Panc1 (cell line): ENCODE data around the gene PFDN4. TPM values are rescaled to one million over a fixed set of nuclear protein-coding genes. Genes with fewer than 3 reads are reported as not detected.
"Not testable (repeated sequence)": the region's sequence is repeated elsewhere in the genome, so short reads cannot be mapped to it uniquely, and the experiment has no call there.

Source experiments
- ATAC-seq: fragments of 200-7000 bp; cut with Tn5 transposase; 2 replicates; pipeline ENCODE4 v1.9.1; 2020; ENCODE audit warnings: mild to moderate bottlenecking, moderate library complexity
- BruUV-seq: library from RNA; stranded (reverse); fragments of 400-500 nt; replicated peaks from 2 replicates; lab custom pipeline; 2021; lab: Mats Ljungman, UMichigan
- CTCF ChIA-PET: fragments of 300-600 bp; sonication (Branson Sonifier 250); formaldehyde crosslinking; loops from one replicate; lab custom pipeline; 2022; ENCODE audit warnings: antibody characterized with exemption; lab: Charles Lee
- POLR2A ChIA-PET: fragments of 300-600 bp; sonication (Branson Sonifier 250); formaldehyde crosslinking; loops from one replicate; lab custom pipeline; 2022; ENCODE audit warnings: antibody characterized with exemption; lab: Charles Lee
- DNase-seq: peaks from one replicate; pipeline ENCODE4 v3.0.0-alpha.2; 2010; ENCODE audit warnings: low read depth, low spot score
- H3K27ac ChIP-seq: 2 replicates; pipeline ENCODE4 v1.5.1; 2011; ENCODE audit warnings: mild to moderate bottlenecking, low read length, inconsistent platforms
- H3K27me3 ChIP-seq: fragments of 200-500 bp; sonication (Bioruptor generic); 2 replicates; pipeline ENCODE4 v1.6.0; 2014; ENCODE audit warnings: low read length, inconsistent platforms; ENCODE audit not compliant: control insufficient read depth, insufficient read depth
- H3K36me3 ChIP-seq: fragments of 200-500 bp; sonication (Bioruptor generic); 2 replicates; pipeline ENCODE4 v1.5.1; 2014; ENCODE audit warnings: inconsistent platforms, mild to moderate bottlenecking, low read length, moderate library complexity; ENCODE audit not compliant: control insufficient read depth, insufficient read depth
- H3K4me1 ChIP-seq: 2 replicates; pipeline ENCODE4 v1.5.1; 2011; ENCODE audit warnings: inconsistent platforms, mild to moderate bottlenecking, low read length, moderate library complexity; ENCODE audit not compliant: control insufficient read depth, insufficient read depth
- H3K4me3 ChIP-seq, 2 experiments: 2 replicates each; pipeline ENCODE4 v1.5.1; 2011 to 2012; ENCODE audit warnings: low read depth in 2 of 2, low read length in 2 of 2, mild to moderate bottlenecking in 2 of 2, inconsistent platforms in 1 of 2, moderate library complexity in 1 of 2
- H3K9me3 ChIP-seq: fragments of 200-500 bp; sonication (Bioruptor generic); 2 replicates; pipeline ENCODE4 v1.5.1; 2014; ENCODE audit warnings: low read depth, mild to moderate bottlenecking, inconsistent platforms, low read length, moderate library complexity; ENCODE audit not compliant: control insufficient read depth, insufficient read depth
- CTCF ChIP-seq: fragments of 450-650 bp; IDR thresholded peaks from 2 replicates; pipeline ENCODE4 v1.5.1; 2017; ENCODE audit warnings: mild to moderate bottlenecking
- POLR2AphosphoS5 ChIP-seq: IDR thresholded peaks from 2 replicates; pipeline ENCODE4 v1.6.1; 2012; ENCODE audit warnings: mild to moderate bottlenecking, low read depth, low read length, moderate library complexity
- SIN3A ChIP-seq: IDR thresholded peaks from 2 replicates; pipeline ENCODE4 v1.6.1; 2012; ENCODE audit warnings: low read depth, mild to moderate bottlenecking, low read length, moderate library complexity, borderline replicate concordance; ENCODE audit not compliant: insufficient read depth
- TCF7L2 ChIP-seq: IDR thresholded peaks from 2 replicates; pipeline ENCODE4 v1.6.1; 2011; ENCODE audit warnings: mild to moderate bottlenecking, low read depth, low read length, inconsistent platforms
- in situ Hi-C: cut with HindIII; loops from 2 replicates; pipeline ENCODE4 v1.10.0; 2016; ENCODE audit warnings: low sequenced_read_pairs, low pct_unique_long_range_greater_than_20kb
- intact Hi-C: fragments of 100-400 bp; cut with micrococcal nuclease; formaldehyde crosslinking; loops from one replicate; pipeline ENCODE4 v1.10.0; 2022; ENCODE audit not compliant: unreplicated experiment
- total RNA-seq: library from RNA; stranded (reverse); gene quantifications from one replicate; pipeline ENCODE4 v1.2.1, GENCODE V29; 2021; ENCODE audit not compliant: unreplicated experiment
- TF ChIP-seq, protein P1 (sequence below), 2 experiments: IDR thresholded peaks; 2 replicates each; pipeline ENCODE4 v1.6.1; 2011 to 2012; ENCODE audit warnings: low read depth in 2 of 2, control low read depth in 1 of 2, low read length in 1 of 2, mild to moderate bottlenecking in 1 of 2, moderate library complexity in 1 of 2; ENCODE audit not compliant: insufficient read depth in 1 of 2

PFDN4 gene
- total RNA-seq, 1 experiment from 2014 or later, result 48.2 TPM

GRCh38 chr20:54262671-54263070 lies 54.8 kb downstream of the PFDN4 start:
- CTCF ChIA-PET, result no interaction called here
- Histone ChIP-seq H3K4me3 (no peak overlapping the region), H3K36me3 (no peaks in the 10 kb centered on the region), H3K4me1 (no peaks in the 10 kb centered on the region), H3K9me3 (no peaks in the 10 kb centered on the region), H3K27me3 (no peaks in the 10 kb centered on the region; the same call in 1 of the 2 replicates), H3K27ac (no peak overlapping the region)
- POLR2A ChIA-PET, result no interaction called here
- ATAC-seq (no peak), DNase-seq (no peak)
- TF ChIP-seq CTCF (no peak), POLR2AphosphoS5 (no peak), TCF7L2 (no peak), SIN3A (no peak)
- TF ChIP-seq, protein P1, sequence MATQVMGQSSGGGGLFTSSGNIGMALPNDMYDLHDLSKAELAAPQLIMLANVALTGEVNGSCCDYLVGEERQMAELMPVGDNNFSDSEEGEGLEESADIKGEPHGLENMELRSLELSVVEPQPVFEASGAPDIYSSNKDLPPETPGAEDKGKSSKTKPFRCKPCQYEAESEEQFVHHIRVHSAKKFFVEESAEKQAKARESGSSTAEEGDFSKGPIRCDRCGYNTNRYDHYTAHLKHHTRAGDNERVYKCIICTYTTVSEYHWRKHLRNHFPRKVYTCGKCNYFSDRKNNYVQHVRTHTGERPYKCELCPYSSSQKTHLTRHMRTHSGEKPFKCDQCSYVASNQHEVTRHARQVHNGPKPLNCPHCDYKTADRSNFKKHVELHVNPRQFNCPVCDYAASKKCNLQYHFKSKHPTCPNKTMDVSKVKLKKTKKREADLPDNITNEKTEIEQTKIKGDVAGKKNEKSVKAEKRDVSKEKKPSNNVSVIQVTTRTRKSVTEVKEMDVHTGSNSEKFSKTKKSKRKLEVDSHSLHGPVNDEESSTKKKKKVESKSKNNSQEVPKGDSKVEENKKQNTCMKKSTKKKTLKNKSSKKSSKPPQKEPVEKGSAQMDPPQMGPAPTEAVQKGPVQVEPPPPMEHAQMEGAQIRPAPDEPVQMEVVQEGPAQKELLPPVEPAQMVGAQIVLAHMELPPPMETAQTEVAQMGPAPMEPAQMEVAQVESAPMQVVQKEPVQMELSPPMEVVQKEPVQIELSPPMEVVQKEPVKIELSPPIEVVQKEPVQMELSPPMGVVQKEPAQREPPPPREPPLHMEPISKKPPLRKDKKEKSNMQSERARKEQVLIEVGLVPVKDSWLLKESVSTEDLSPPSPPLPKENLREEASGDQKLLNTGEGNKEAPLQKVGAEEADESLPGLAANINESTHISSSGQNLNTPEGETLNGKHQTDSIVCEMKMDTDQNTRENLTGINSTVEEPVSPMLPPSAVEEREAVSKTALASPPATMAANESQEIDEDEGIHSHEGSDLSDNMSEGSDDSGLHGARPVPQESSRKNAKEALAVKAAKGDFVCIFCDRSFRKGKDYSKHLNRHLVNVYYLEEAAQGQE (IDR thresholded peaks at IDR 0.05; ENCODE audit: insufficient read depth in 1 of 2, low read depth in 2 of 2, low read length in 1 of 2), result no peak
- BruUV-seq, result no TSS peak
- in situ Hi-C loops, result no loop called here
- intact Hi-C loops, result no loop called here

- Histone ChIP-seq H3K27me3 (no peaks in the 10 kb centered on the region; the same call in 1 of the 2 replicates), H3K4me3 (no peak overlapping the region), H3K27ac (no peak overlapping the region), H3K4me1 (no peaks in the 10 kb centered on the region), H3K9me3 (no peaks in the 10 kb centered on the region), H3K36me3 (no peaks in the 10 kb centered on the region)
- no TSS peak for BruUV-seq
- POLR2A ChIA-PET, result no interaction called here
- in situ Hi-C loops (no loop called here), intact Hi-C loops (no loop called here)
- ATAC-seq, result no peak
- CTCF ChIA-PET, result no interaction called here
- TF ChIP-seq CTCF (no peak), POLR2AphosphoS5 (no peak), TCF7L2 (no peak), SIN3A (no peak)
- TF ChIP-seq, protein P1 (IDR thresholded peaks at IDR 0.05; ENCODE audit: insufficient read depth in 1 of 2, low read depth in 2 of 2, low read length in 1 of 2), result no peak
- no peak for DNase-seq
Observed at GRCh38 chr20:54263116-54263690, 55.3 kb downstream of the PFDN4 start.

DNA sequence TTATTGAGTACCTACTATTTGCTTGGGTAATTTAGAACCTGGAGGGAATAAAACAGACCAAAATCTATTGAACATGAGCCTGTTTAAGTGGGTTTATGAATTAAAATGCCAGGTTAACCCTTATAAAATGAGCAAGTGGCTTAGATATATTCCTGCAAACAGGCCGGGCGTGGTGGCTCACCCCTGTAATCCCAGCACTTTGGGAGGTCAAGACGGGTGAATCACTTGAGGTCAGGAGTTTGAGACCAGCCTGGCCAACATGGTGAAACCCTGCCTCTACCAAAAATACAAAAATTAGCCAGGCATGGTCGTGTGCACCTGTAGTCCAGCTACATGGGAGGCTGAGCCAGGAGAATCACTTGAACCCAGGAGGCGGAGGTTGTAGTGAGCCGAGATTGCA lies 57.9 kb downstream of the PFDN4 start:
- ATAC-seq, BruUV-seq, intact Hi-C loops, H3K27ac ChIP-seq, POLR2A ChIA-PET, H3K4me1 ChIP-seq, DNase-seq, in situ Hi-C loops, H3K27me3 ChIP-seq, H3K9me3 ChIP-seq, H3K36me3 ChIP-seq, CTCF ChIA-PET, H3K4me3 ChIP-seq: not testable (repeated sequence)
